B cell (primary cell): ENCODE results near the gene STAG1.
"Not testable (repeated sequence)": the region's sequence is repeated elsewhere in the genome, so short reads cannot be mapped to it uniquely, and the experiment has no call there.

Source experiments
- CTCF ChIP-seq: fragments of 200-600 bp; IDR thresholded peaks from one replicate; pipeline ENCODE4 v1.8.0; 2022; ENCODE audit warnings: antibody characterized with exemption, mild to moderate bottlenecking
- EZH2 ChIP-seq: IDR thresholded peaks from 2 replicates; pipeline ENCODE4 v1.6.1; 2012; ENCODE audit warnings: borderline replicate concordance, low read depth, mild to moderate bottlenecking, moderate library complexity, low read length; ENCODE audit not compliant: insufficient read depth, poor library complexity, severe bottlenecking

DNA sequence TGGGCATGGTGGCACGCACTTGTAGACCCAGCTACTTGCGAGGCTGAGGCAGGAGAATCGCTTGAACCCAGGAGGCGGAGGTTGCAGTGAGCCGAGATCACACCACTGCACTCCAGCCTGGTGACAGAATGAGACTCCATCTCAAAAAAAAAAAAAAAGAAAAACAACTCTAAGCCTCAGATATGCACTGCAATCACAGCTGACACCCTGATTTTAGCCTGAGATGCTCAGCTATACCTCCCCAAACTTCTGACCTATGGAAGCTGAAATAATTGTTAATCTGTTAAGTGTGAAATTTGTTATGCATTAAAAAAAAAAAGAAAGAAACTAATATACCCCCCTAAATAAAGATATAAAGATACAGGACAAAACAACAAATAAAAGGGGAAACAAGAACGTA is 2.6 kb downstream of the STAG1 start:
- TF ChIP-seq EZH2, CTCF: not testable (repeated sequence)
